ENCODE measurements around the gene ZNF134. TPM values are rescaled to one million over a fixed set of nuclear protein-coding genes. Genes with fewer than 3 reads are reported as not detected.

The ZNF134 gene
- total RNA-seq, result 21.5 and 28.4 TPM in 2 replicates

DNA sequence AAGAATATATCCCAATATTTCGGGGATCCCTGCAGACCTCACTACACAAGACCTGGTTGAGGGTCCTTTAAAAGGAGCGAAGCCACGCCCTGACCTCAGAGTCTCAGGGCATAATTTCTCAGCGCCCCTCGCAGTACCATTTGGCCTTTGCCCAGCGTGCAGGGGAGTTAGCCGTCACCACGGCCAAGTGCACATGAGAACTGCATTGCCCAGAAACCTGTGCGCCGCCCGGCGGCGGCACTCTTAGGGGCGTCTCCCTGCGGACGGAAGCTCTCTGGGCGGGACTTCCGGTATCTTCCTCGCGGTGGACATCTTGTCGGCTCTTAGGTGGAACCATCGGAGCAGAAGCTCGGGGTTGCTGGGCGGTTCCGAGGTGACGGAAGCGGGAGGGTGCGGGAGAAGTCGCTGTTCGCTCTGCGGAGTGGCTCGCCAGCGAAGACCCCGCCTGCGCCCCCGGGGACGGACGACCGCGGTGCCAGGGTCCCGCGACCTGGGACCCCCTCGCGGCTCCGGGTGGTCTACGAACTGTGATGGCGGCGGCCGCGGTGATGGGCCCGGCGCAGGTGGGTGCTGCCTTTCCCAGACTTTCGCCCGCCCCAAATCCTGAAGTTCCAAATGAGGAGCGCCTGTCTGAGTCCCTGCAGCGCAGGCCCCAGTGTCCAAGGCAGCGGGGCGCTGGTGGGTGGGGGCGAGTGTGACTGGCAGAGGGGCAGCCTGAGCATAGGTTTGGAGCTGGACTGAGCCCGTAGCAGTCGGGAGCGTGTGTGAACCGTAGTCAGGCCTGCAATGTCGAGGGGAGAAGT lies at the start of gene ZNF134:
TSS of gene ZNF134 (plus strand) at position 302 of the 803 bp plus-strand sequence. CDS start 5,227 bp downstream, outside the sequence.

DNA sequence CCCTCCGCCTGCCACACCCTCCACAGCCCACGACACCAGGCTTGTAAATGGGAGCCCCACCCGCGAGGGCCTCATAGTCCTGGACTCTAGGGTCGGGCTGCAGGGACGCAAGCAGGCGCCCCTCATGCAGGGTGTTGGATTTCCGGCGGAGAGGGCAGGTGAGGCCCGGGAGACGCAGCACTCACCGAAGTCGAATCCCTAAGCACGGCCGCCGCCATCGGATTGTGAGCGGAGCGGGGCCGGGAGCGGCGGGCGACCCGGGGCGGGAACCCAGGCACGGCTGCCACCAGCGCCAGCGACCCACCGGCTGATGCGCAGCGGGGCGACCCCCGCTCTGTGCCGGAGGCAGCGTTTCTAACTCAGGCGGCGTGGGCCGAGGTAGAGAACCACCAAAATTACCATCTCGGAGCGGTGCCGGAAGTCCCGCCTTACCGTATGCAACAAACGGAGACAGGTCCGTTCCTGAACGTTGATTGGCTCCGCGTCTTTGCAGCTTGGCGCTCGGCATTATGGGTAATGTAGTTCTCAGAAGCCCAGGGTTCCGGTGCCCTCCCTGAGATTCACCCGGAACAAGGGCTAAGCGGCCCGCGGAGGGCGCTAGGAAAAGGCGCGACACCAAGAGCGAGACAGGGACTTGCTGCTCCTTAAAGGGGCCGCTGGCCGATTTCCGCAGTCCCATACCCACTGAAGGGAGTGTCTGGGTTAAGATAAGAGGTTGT lies 35.4 kb upstream of the ZNF134 start, which contains the start of gene ZNF416:
TSS of gene ZNF416 (minus strand) at position 425 of the 719 bp plus-strand sequence. CDS start at position 218, 207 bp downstream.

DNA sequence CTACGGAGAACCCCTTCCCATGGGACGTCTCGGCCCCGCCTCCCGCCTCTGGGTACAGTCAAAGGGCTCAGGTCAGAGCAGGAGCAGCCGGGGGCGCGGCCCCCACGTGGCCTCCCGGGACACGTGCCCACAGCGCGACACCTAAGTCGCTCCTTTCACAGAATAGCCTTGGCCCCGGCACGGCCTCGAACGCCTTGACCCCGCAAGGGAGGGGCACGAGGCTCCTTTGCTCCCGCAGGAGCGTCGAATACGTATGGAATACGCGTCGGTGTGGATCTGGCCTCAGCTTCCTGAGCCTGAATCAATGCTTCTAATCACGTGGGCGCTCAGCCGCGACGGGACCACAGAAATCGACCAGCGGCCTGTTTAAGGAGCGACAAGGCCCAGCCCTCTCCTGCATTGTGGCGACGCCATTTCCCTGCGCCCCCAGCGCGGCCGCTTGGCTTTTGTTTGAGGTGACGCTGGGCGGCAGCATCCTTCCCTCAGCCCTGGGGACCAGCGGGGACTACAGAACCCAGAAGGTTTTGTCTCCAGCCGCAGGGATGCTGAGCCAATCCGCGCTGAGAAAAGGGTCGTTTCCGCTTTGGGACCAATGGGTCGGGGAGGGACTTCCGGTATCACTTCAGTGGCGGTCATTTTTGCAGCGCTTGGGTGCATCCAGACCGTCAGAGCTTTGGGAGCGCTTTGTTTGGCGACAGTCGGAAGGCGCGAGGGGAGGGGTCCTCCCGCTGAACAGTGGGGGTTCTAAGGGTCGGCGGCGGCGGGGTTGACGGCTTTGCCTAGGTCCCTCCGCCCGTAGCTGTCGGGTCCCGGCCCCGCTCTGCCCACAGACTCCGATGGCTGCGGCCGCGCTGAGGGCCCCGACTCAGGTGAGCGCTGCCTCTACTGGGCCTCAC lies 30.3 kb upstream of the ZNF134 start, which contains the start of gene ZIK1:
TSS of gene ZIK1 (plus strand) at position 625 of the 896 bp plus-strand sequence. CDS start at position 837, 212 bp downstream.

DNA sequence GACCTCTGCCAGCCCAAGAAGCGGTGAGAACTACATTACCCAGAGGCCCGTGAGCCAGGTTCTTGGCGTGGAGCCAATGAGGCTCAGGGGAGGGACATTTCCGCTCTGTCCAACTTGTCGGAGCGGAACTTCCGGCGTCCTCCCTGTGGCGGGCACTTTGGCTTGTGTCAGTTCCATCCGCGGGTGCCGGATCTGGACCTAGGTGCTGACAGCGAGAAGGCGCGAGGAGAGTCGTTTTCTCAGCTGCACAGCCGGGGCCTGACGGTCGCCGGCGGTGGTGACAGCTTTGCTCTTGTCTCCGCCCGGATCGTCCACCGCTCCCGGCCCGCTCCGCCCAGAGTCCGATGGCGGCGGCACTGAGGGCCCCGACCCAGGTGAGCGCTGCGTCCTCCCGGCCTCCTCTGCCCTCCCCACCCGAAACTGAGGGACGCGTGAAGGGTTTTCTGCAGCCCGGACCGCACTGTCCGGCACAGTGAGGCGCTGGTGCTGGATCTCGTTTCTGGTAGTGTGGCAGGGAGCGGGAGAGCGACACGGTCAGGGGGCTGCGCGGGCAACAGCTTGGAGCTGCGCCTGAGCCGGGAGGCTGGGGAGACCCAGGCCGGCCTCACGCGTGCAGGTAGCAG lies 14.2 kb upstream of the ZNF134 start, which contains the start of gene ZNF530:
TSS of gene ZNF530 (plus strand) at position 125 of the 623 bp plus-strand sequence. CDS start 4,461 bp downstream, outside the sequence.

DNA sequence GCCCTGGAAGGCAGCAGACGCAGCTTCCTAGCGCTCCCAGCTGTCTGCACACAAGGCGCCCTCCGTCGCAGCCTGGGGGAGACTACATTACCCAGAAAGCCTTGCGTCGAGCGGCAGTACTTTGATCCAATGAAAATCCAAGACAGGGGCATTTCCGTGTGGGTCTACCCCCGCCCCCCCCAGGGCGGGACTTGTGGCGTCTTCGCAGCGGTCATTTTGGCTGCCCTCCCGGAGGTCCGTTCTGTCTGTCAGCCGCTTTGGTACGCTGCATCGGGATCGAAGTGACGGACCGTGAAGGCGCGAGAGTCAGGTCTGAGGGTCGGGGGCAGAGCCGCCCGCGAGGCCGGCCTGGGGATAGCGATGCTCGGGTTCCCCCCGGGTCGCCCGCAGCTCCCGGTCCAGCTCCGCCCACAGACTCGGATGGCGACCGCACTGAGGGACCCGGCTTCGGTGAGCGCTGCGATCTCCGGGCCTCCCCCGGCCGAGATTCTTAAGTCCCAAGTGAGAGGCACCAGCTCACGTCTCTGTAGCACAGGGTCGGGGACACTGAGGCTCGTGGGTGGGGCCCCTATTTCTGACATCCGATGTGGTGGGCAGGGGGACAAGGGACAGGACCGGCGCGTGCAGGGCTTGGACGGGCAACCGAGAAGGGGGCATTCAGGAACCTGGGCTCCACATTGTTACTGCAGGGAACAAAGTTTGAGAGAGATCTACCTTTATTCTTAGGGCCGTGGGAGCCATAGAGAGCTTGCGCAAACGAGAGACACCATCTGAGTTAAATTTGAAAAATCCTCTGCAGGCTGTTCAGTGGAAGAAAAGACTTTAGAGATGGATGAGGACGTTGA lies 19.2 kb downstream of the ZNF134 start, which contains the start of gene ZNF211:
TSS of gene ZNF211 (plus strand) at position 182 of the 845 bp plus-strand sequence. CDS start at position 361, 179 bp downstream.

DNA sequence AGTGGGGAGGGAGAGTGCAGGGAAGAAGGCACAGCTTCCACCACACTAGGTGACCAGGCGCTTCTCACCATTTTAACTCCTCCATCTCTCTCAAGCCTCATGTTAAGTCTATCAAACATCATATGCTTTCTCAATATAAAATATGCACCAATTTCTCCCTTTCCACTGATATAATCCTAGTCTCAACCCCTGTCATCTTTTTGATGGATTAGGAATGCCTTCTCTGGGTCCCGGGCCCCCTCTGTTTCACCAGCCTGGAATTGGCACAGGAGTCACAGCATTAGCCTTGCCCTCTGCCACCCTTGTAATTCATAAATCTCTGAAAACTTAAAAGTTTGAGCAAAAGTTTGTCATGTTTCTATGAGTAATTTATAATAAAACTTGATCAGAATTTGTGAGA lies 54.6 kb downstream of the ZNF134 start, which contains the start of gene ZSCAN4:
TSS of gene ZSCAN4 (plus strand) at position 301 of the 400 bp plus-strand sequence. CDS start 7,211 bp downstream, outside the sequence.

Other genes with a start within 250 kb of the ZNF134 start
- 25.6 and 28.8 TPM in 2 replicates for gene ZNF548, start 224.4 kb upstream of the ZNF134 start, total RNA-seq
- gene ZNF17, start 203.1 kb upstream of the ZNF134 start, total RNA-seq, result 14.1 and 16.0 TPM in 2 replicates
- gene ZNF749, start 178.9 kb upstream of the ZNF134 start, total RNA-seq, result 6.5 and 8.9 TPM in 2 replicates
- 0.83 and 1.2 TPM in 2 replicates for gene VN1R1, start 157.1 kb upstream of the ZNF134 start, total RNA-seq
- 20.0 and 28.7 TPM in 2 replicates for gene ZNF772, start 136.7 kb upstream of the ZNF134 start, total RNA-seq
- gene ZNF419, start 126.5 kb upstream of the ZNF134 start, total RNA-seq, result 13.7 and 19.1 TPM in 2 replicates
- gene ZNF773, start 114.3 kb upstream of the ZNF134 start, total RNA-seq, result 26.2 and 40.7 TPM in 2 replicates
- gene ZNF549, start 86.9 kb upstream of the ZNF134 start, total RNA-seq, result 5.6 and 6.3 TPM in 2 replicates
- 7.3 and 10.5 TPM in 2 replicates for gene ZNF550, start 54.4 kb upstream of the ZNF134 start, total RNA-seq
- gene ZNF416, start 35.3 kb upstream of the ZNF134 start, total RNA-seq, result 6.8 and 6.9 TPM in 2 replicates
- 7.0 and 8.1 TPM in 2 replicates for gene ZIK1, start 30.1 kb upstream of the ZNF134 start, total RNA-seq
- gene ZNF530, start 14.4 kb upstream of the ZNF134 start, total RNA-seq, result 2.0 and 4.2 TPM in 2 replicates
- 12.4 and 12.7 TPM in 2 replicates for gene ZNF211, start 18.9 kb downstream of the ZNF134 start, total RNA-seq
- not detected in 2 replicates for gene ZSCAN4, start 54.7 kb downstream of the ZNF134 start, total RNA-seq
- gene ZNF551, start 67.7 kb downstream of the ZNF134 start, total RNA-seq, result 6.0 and 8.9 TPM in 2 replicates
- 4.9 and 5.3 TPM in 2 replicates for gene ZNF154, start 95.0 kb downstream of the ZNF134 start, total RNA-seq
- gene ZNF671, start 113.4 kb downstream of the ZNF134 start, total RNA-seq, result 13.9 and 15.3 TPM in 2 replicates
- gene ZNF776, start 132.6 kb downstream of the ZNF134 start, total RNA-seq, result 12.4 and 16.0 TPM in 2 replicates
- 17.5 and 20.1 TPM in 2 replicates for gene ZNF586, start 155.4 kb downstream of the ZNF134 start, total RNA-seq
- gene ZNF552, start 200.7 kb downstream of the ZNF134 start, total RNA-seq, result 2.8 and 6.8 TPM in 2 replicates
- gene ZNF587B, start 216.1 kb downstream of the ZNF134 start, total RNA-seq, result 15.7 and 25.2 TPM in 2 replicates
- 22.3 and 35.3 TPM in 2 replicates for gene ZNF587, start 235.6 kb downstream of the ZNF134 start, total RNA-seq

All from smooth muscle cell of trachea (primary cell).